ENCODE data around the gene USP22. TPM values are rescaled to one million over a fixed set of nuclear protein-coding genes. Genes with fewer than 3 reads are reported as not detected.

USP22 gene
- total RNA-seq, 4 donors from 2014 or later: 61.7 to 91.2 (median 78.0) TPM

- no peaks in the 10 kb centered on the region for H3K9me3 ChIP-seq
- no peak for DNase-seq
- peak; percentile 61 to 94 (median 90) for TF ChIP-seq CTCF (IDR thresholded peaks at IDR 0.05)
- no peak for TF ChIP-seq POLR2A (IDR thresholded peaks at IDR 0.05)
- H3K4me1 ChIP-seq: peaks cover 0 to 22% (median 15%) of the 10 kb centered on the region in 3 donors
- peaks cover 0 to under 1% (median 0%) of the 10 kb centered on the region in 3 donors for H3K36me3 ChIP-seq
- H3K27ac ChIP-seq: no peak overlapping the region
- H3K4me3 ChIP-seq: peak overlapping the region in 2 of 4 donors; percentile 15 to 41
- no peaks in the 10 kb centered on the region for H3K27me3 ChIP-seq
- intact Hi-C loops (cut with DNase I): no loop called here
- 49 to 69% methylated on average over 13 to 17 of the region's 17 CpGs for WGBS, 2 donors
These were observed 49.6 kb downstream of the USP22 start for GRCh38 chr17:20992987-20993862.

- DNase-seq: no peak
- no peak overlapping the region for H3K27ac ChIP-seq
- TF ChIP-seq CTCF (IDR thresholded peaks at IDR 0.05): no peak
- no peak for TF ChIP-seq POLR2A (IDR thresholded peaks at IDR 0.05)
These were observed 50.4 kb downstream of the USP22 start for GRCh38 chr17:20992416-20992815.

GRCh38 chr17:20991276-20992037 is 51.4 kb downstream of the USP22 start:
- H3K27me3 ChIP-seq: no peaks in the 10 kb centered on the region
- no peaks in the 10 kb centered on the region for H3K36me3 ChIP-seq
- 85 to 88% methylated on average over 12 to 13 of the region's 17 CpGs for WGBS, 2 donors
- H3K4me1 ChIP-seq: peaks cover 0 to 12% (median 10%) of the 10 kb centered on the region in 3 donors
- intact Hi-C loops (cut with DNase I): no loop called here
- no peak overlapping the region for H3K4me3 ChIP-seq
- TF ChIP-seq POLR2A (IDR thresholded peaks at IDR 0.05) (no peak), CTCF (IDR thresholded peaks at IDR 0.05) (no peak)
- DNase-seq: no peak
- no peaks in the 10 kb centered on the region for H3K9me3 ChIP-seq
- H3K27ac ChIP-seq: no peak overlapping the region

More at GRCh38 chr17:20992416-20992815, 50.4 kb downstream of the USP22 start:
- peak overlapping the region in 2 of 4 donors; percentile 15 to 41 for H3K4me3 ChIP-seq
- intact Hi-C loops (cut with DNase I): no loop called here
- 38 to 53% methylated on average over 2 to 11 of the region's 12 CpGs for WGBS, 2 donors
- no peaks in the 10 kb centered on the region for H3K9me3 ChIP-seq
- peaks cover 0 to 16% (median 10%) of the 10 kb centered on the region in 3 donors for H3K4me1 ChIP-seq
- no peaks in the 10 kb centered on the region for H3K27me3 ChIP-seq
- H3K36me3 ChIP-seq: no peaks in the 10 kb centered on the region

GRCh38 chr17:20989991-20990855 is 52.6 kb downstream of the USP22 start:
- Histone ChIP-seq H3K4me3 (no peak overlapping the region), H3K9me3 (no peaks in the 10 kb centered on the region), H3K27ac (no peak overlapping the region), H3K4me1 (peaks cover 0 to 12% (median 10%) of the 10 kb centered on the region in 3 donors), H3K36me3 (no peaks in the 10 kb centered on the region), H3K27me3 (no peaks in the 10 kb centered on the region)
- no peak for DNase-seq
- no peak for TF ChIP-seq POLR2A (IDR thresholded peaks at IDR 0.05)
- TF ChIP-seq CTCF (IDR thresholded peaks at IDR 0.05): no peak
- 54 to 61% methylated on average over 4 to 6 of the region's 6 CpGs for WGBS, 2 donors
- intact Hi-C loops (cut with DNase I): no loop called here

Data from esophagus squamous epithelium (tissue), 5 donors.